PC-9 (cell line): Measurements from ENCODE around the gene SFI1.

Source experiments
- CTCF ChIP-seq: fragments of 200-600 bp; sonication (generic); conservative IDR thresholded peaks from 2 replicates; pipeline ENCODE4 v1.6.1; 2017; ENCODE audit warnings: mixed run types, antibody characterized with exemption, mild to moderate bottlenecking, moderate library complexity
- EZH2 ChIP-seq: fragments of 200-600 bp; sonication (generic); IDR thresholded peaks from 2 replicates; pipeline ENCODE4 v1.8.0; 2017; ENCODE audit warnings: antibody characterized with exemption, low read depth

- TF ChIP-seq CTCF (peak; percentile 65; the same call in 1 of the 2 replicates), EZH2 (no peak)
Measured at GRCh38 chr22:31451709-31452571, 44.4 kb upstream of the SFI1 start.
